ENCODE measurements around the gene SART1. TPM values are rescaled to one million over a fixed set of nuclear protein-coding genes. Genes with fewer than 3 reads are reported as not detected.
"Not testable (repeated sequence)": the region's sequence is repeated elsewhere in the genome, so short reads cannot be mapped to it uniquely, and the experiment has no call there.

SART1 gene
- total and polyA plus RNA-seq, 4 donors, result 13.6 to 24.3 (median 15.1) TPM

DNA sequence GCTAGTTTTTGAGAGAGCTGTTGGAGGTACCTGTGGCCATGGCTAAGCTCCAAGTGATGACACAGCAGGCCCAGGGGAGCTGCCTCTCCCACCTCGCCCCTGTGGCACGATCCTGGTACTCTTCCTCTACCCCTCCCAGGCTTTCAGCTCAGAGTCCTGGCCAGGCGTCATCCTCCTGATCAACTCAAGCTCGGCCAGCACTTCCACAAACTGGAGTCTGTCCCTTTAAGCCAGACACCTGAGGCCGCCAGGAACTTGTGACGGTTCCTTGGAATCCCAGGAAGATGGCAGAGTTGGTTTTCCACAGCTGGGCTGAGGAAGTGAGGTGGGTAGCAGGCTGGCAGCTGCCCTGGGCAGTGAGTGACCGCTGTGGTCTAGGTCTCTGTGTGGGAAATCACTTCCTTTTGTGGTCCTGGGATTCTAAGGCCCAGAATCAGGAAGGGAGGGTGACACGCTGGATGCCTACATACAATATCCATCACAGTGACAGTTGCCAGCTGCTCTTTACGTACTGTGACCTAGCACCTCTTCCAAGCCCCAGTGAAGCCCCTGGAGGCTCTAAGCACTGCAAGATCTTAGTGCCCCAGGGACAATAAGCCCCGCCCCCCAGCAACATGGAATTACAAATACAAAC lies 47.1 kb downstream of the SART1 start:
- Histone ChIP-seq H3K27ac (ENCODE audit: low read depth in 1 of 2, low read length in 2 of 2) (no peak overlapping the region), H3K36me3 (ENCODE audit: control insufficient read depth in 4 of 4, insufficient read depth in 3 of 4, low read depth in 1 of 4, low read length in 3 of 4) (peaks cover 0 to 8% (median 3%) of the 10 kb centered on the region in 4 donors), H3K27me3 (ENCODE audit: control insufficient read depth in 4 of 4, insufficient read depth in 4 of 4, low read length in 3 of 4) (peaks cover 0 to 14% (median 0%) of the 10 kb centered on the region in 4 donors), H3K9me3 (ENCODE audit: control insufficient read depth in 4 of 4, low read length in 3 of 4) (no peaks in the 10 kb centered on the region), H3K4me1 (ENCODE audit: control insufficient read depth in 4 of 4, insufficient read depth in 4 of 4, low read length in 3 of 4) (peaks cover 0 to 8% (median 5%) of the 10 kb centered on the region in 4 donors), H3K4me3 (ENCODE audit: low read depth in 1 of 3, low read length in 3 of 3) (no peak overlapping the region), H3K9ac (ENCODE audit: low read depth in 1 of 2, low read length in 2 of 2) (no peak overlapping the region)
- no peak for DNase-seq (ENCODE audit: low spot score)
- TF ChIP-seq YY1 (IDR thresholded peaks at IDR 0.05) (no peak), FOXA1 (IDR thresholded peaks at IDR 0.05) (no peak), JUND (IDR thresholded peaks at IDR 0.05) (no peak), RAD21 (IDR thresholded peaks at IDR 0.05) (no peak), HNF4A (conservative IDR thresholded peaks at IDR 0.05) (no peak), ATF3 (IDR thresholded peaks at IDR 0.05) (no peak), REST (IDR thresholded peaks at IDR 0.05) (no peak), RXRA (IDR thresholded peaks at IDR 0.05) (no peak), SP1 (IDR thresholded peaks at IDR 0.05) (no peak), EGR1 (IDR thresholded peaks at IDR 0.05; ENCODE audit: low read depth in 2 of 2) (no peak), NR2F2 (IDR thresholded peaks at IDR 0.05) (no peak), TAF1 (conservative IDR thresholded peaks at IDR 0.05) (no peak), GABPA (IDR thresholded peaks at IDR 0.05 in 1 of 2, conservative IDR thresholded peaks at IDR 0.05 in 1 of 2) (no peak)
- TF ChIP-seq, protein P1, sequence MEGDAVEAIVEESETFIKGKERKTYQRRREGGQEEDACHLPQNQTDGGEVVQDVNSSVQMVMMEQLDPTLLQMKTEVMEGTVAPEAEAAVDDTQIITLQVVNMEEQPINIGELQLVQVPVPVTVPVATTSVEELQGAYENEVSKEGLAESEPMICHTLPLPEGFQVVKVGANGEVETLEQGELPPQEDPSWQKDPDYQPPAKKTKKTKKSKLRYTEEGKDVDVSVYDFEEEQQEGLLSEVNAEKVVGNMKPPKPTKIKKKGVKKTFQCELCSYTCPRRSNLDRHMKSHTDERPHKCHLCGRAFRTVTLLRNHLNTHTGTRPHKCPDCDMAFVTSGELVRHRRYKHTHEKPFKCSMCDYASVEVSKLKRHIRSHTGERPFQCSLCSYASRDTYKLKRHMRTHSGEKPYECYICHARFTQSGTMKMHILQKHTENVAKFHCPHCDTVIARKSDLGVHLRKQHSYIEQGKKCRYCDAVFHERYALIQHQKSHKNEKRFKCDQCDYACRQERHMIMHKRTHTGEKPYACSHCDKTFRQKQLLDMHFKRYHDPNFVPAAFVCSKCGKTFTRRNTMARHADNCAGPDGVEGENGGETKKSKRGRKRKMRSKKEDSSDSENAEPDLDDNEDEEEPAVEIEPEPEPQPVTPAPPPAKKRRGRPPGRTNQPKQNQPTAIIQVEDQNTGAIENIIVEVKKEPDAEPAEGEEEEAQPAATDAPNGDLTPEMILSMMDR (IDR thresholded peaks at IDR 0.05; ENCODE audit: low read depth, low read length, missing input control), result no peak
- WGBS, result 77% methylated on average over 10 of the region's 10 CpGs

DNA sequence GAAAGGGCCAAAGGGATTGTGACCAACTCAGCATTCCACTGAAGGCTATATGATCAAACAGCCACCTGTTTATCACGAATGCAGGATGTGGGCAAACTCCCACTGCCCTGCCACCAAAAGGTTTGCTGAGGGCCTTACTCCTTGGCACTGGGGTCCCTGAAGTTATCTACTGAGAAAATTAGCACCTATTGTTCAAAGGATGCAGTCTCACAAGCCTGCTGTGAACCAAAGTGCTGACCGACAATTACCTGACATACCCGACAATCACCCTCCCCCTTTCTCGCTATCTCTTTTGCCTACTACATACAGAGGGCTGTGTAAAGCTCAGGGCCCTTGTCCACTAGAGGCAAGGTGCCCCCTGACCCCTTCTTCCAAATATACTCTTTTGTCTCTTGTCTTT lies 48.5 kb downstream of the SART1 start:
- H3K27me3 ChIP-seq (ENCODE audit: control insufficient read depth in 4 of 4, insufficient read depth in 4 of 4, low read length in 3 of 4), result peaks cover 0 to 14% (median 0%) of the 10 kb centered on the region in 4 donors
- not testable (repeated sequence) for H3K9ac ChIP-seq (ENCODE audit: low read depth in 1 of 2, low read length in 2 of 2); H3K9me3 ChIP-seq (ENCODE audit: control insufficient read depth in 4 of 4, low read length in 3 of 4); H3K4me3 ChIP-seq (ENCODE audit: low read depth in 1 of 3, low read length in 3 of 3); H3K36me3 ChIP-seq (ENCODE audit: control insufficient read depth in 4 of 4, insufficient read depth in 3 of 4, low read depth in 1 of 4, low read length in 3 of 4); H3K27ac ChIP-seq (ENCODE audit: low read depth in 1 of 2, low read length in 2 of 2); DNase-seq (ENCODE audit: low spot score); H3K4me1 ChIP-seq (ENCODE audit: control insufficient read depth in 4 of 4, insufficient read depth in 4 of 4, low read length in 3 of 4)
- 68% methylated on average over 4 of the region's 4 CpGs for WGBS
